K562 (cell line): ENCODE results near the gene SLC22A4. TPM values are rescaled to one million over a fixed set of nuclear protein-coding genes. Genes with fewer than 3 reads are reported as not detected.

ENCODE experiments used
- ATAC-seq: fragments of 200-7000 bp; cut with Tn5 transposase; 3 replicates; pipeline ENCODE4 v1.9.1; 2020; ENCODE audit warnings: moderate library complexity
- BruUV-seq: library from RNA; stranded (reverse); fragments of 400-500 nt; replicated peaks from 2 replicates; lab custom pipeline; 2021; lab: Mats Ljungman, UMichigan
- CTCF ChIA-PET: fragments of 300-600 bp; formaldehyde crosslinking; extraction: SDS; loops from one replicate; lab custom pipeline; 2021; ENCODE audit warnings: low intra/inter-chr PET ratio; lab: Yijun Ruan, JAX
- POLR2A ChIA-PET: fragments of 300-600, 350-650 bp; sonication (Branson Sonifier 250); formaldehyde crosslinking; extraction: SDS; loops from one replicate; lab custom pipeline; 2021; ENCODE audit warnings: antibody characterized with exemption, inconsistent platforms; lab: Yijun Ruan, JAX
- DNase-seq, 4 experiments: peaks; one replicate each; pipeline versions ENCODE4 v3.0.0 to v3.0.0-alpha.2; 2011 to 2018; ENCODE audit warnings: low spot score in 3 of 4, mixed read lengths in 3 of 4; ENCODE audit errors: extremely low read depth in 1 of 4
- FAIRE-seq: peaks from 2 replicates; lab custom pipeline; 2011; peaks lifted over from hg19 to GRCh38; lab: Jason Lieb, UNC
- H2AFZ ChIP-seq: 2 replicates; pipeline ENCODE4 v1.6.0; 2011; ENCODE audit warnings: low read depth, low read length, control low read depth, inconsistent platforms
- H3K27ac ChIP-seq: fragments of 200-600 bp; 3 replicates; pipeline ENCODE4 v1.8.0; 2011; ENCODE audit warnings: low read depth, mild to moderate bottlenecking, control low read depth, inconsistent platforms, low read length, moderate library complexity, mixed read lengths; ENCODE audit errors: extremely low read depth
- H3K27me3 ChIP-seq, 2 experiments: fragments of 300-600 bp in 1 of 2; 2 replicates in 1 of 2; 3 replicates in 1 of 2; pipeline versions ENCODE4 v1.6.0 to v1.8.0; 2011; ENCODE audit warnings: inconsistent platforms in 2 of 2, low read length in 2 of 2, mild to moderate bottlenecking in 1 of 2, mixed read lengths in 1 of 2, moderate library complexity in 1 of 2; ENCODE audit not compliant: control insufficient read depth in 2 of 2, insufficient read depth in 2 of 2
- H3K36me3 ChIP-seq: fragments of 300-600 bp; 3 replicates; pipeline ENCODE4 v1.8.0; 2011; ENCODE audit warnings: mild to moderate bottlenecking, low read length, inconsistent platforms; ENCODE audit not compliant: control insufficient read depth, insufficient read depth
- H3K4me1 ChIP-seq, 2 experiments: fragments of 200-600 bp in 1 of 2; replicated peaks in 1 of 2; 2 replicates in 1 of 2; 3 replicates in 1 of 2; pipeline versions ENCODE4 v1.5.1 to v1.8.0; 2011; ENCODE audit warnings: inconsistent platforms in 2 of 2, low read length in 2 of 2, mild to moderate bottlenecking in 1 of 2, mixed read lengths in 1 of 2, moderate library complexity in 1 of 2; ENCODE audit not compliant: control insufficient read depth in 2 of 2, insufficient read depth in 2 of 2
- H3K4me2 ChIP-seq: 2 replicates; pipeline ENCODE4 v1.6.1; 2011; ENCODE audit warnings: low read length, control low read depth, inconsistent platforms, mixed read lengths; ENCODE audit not compliant: insufficient read depth
- H3K4me3 ChIP-seq: fragments of 200-600 bp; sonication (generic), shearing (Covaris generic); 2 replicates; pipeline ENCODE4 v1.5.1; 2016; ENCODE audit warnings: control low read depth, inconsistent platforms
- H3K79me2 ChIP-seq: fragments of 200-600 bp; 3 replicates; pipeline ENCODE4 v1.8.0; 2011; ENCODE audit warnings: low read length, inconsistent platforms; ENCODE audit not compliant: control insufficient read depth, insufficient read depth
- H3K9ac ChIP-seq, 2 experiments: 2 replicates each; pipeline versions ENCODE4 v1.6.0 to v1.6.1; 2011; ENCODE audit warnings: low read depth in 2 of 2, low read length in 2 of 2, control low read depth in 1 of 2, inconsistent platforms in 1 of 2, mild to moderate bottlenecking in 1 of 2, mixed read lengths in 1 of 2; ENCODE audit not compliant: insufficient read depth in 1 of 2
- H3K9me1 ChIP-seq: one replicate; pipeline ENCODE4 v1.6.0; 2011; ENCODE audit warnings: inconsistent platforms, mild to moderate bottlenecking, low read length, moderate library complexity; ENCODE audit not compliant: control insufficient read depth, insufficient read depth
- H3K9me3 ChIP-seq: replicated peaks from 2 replicates; pipeline ENCODE4 v1.5.1; 2011; ENCODE audit warnings: low read depth, low read length, inconsistent platforms; ENCODE audit not compliant: control insufficient read depth, insufficient read depth
- H4K20me1 ChIP-seq: replicated peaks from 2 replicates; pipeline ENCODE4 v1.6.1; 2011; ENCODE audit warnings: low read length, inconsistent platforms, mixed read lengths; ENCODE audit not compliant: control insufficient read depth, insufficient read depth
- ATF3 ChIP-seq, 2 experiments: fragments of 450-650 bp in 1 of 2; sonication (generic) in 1 of 2; formaldehyde crosslinking in 1 of 2; IDR thresholded peaks in 1 of 2; conservative IDR thresholded peaks in 1 of 2; 2 replicates each; pipeline versions ENCODE4 v1.6.1 to v1.8.1; 2016 to 2023; ENCODE audit warnings: mild to moderate bottlenecking in 2 of 2, moderate library complexity in 2 of 2, inconsistent platforms in 1 of 2, missing genetic modification reagents in 1 of 2
- DPF2 ChIP-seq: fragments of 450-650 bp; IDR thresholded peaks from 2 replicates; pipeline ENCODE4 v1.6.1; 2016
- EGR1 ChIP-seq: fragments of 450-650 bp; conservative IDR thresholded peaks from 2 replicates; pipeline ENCODE4 v1.6.1; 2017; ENCODE audit warnings: mild to moderate bottlenecking
- EP300 ChIP-seq: IDR thresholded peaks from 2 replicates; pipeline ENCODE4 v1.6.1; 2012; ENCODE audit warnings: low read length, improper control_type of control experiment
- JUN ChIP-seq, 2 experiments: sonication (generic) in 1 of 2; formaldehyde crosslinking in 1 of 2; IDR thresholded peaks; 2 replicates each; pipeline versions ENCODE4 v1.6.1 to v1.8.0; 2012 to 2022; ENCODE audit warnings: borderline replicate concordance in 2 of 2, mild to moderate bottlenecking in 2 of 2, improper control_type of control experiment in 1 of 2, low read depth in 1 of 2, low read length in 1 of 2, missing genetic modification reagents in 1 of 2
- JUND ChIP-seq, 2 experiments: IDR thresholded peaks; 2 replicates in 1 of 2; 3 replicates in 1 of 2; pipeline ENCODE4 v1.6.1; 2011; ENCODE audit warnings: borderline replicate concordance in 2 of 2, low read depth in 2 of 2, low read length in 2 of 2, improper control_type of control experiment in 1 of 2, missing biosample characterization in 1 of 2, missing genetic modification characterization in 1 of 2, missing genetic modification reagents in 1 of 2
- KDM1A ChIP-seq, 2 experiments: fragments of 450-650 bp; IDR thresholded peaks; 2 replicates each; pipeline ENCODE4 v1.6.1; 2016; ENCODE audit warnings: mild to moderate bottlenecking in 2 of 2
- MAFK ChIP-seq: IDR thresholded peaks from 2 replicates; pipeline ENCODE4 v1.6.1; 2011; ENCODE audit warnings: low read length, improper control_type of control experiment
- MCM5 ChIP-seq: fragments of 450-650 bp; IDR thresholded peaks from 2 replicates; pipeline ENCODE4 v1.6.1; 2016; ENCODE audit warnings: low read depth
- MYNN ChIP-seq, 2 experiments: sonication (generic); formaldehyde crosslinking in 1 of 2; IDR thresholded peaks; 2 replicates each; pipeline versions ENCODE4 v1.5.0 to v1.6.1; 2016 to 2020; ENCODE audit warnings: antibody characterized with exemption in 1 of 2, missing genetic modification reagents in 1 of 2
- NFE2 ChIP-seq: IDR thresholded peaks from 2 replicates; pipeline ENCODE4 v1.6.1; 2014; ENCODE audit warnings: antibody characterized with exemption, low read depth
- NFIC ChIP-seq: fragments of 450-650 bp; IDR thresholded peaks from 2 replicates; pipeline ENCODE4 v1.6.1; 2017; ENCODE audit warnings: mild to moderate bottlenecking, inconsistent platforms
- PREB ChIP-seq: sonication (generic); formaldehyde crosslinking; IDR thresholded peaks from 2 replicates; pipeline ENCODE4 v1.8.1; 2023; ENCODE audit warnings: mild to moderate bottlenecking, missing genetic modification reagents
- PTBP1 ChIP-seq: fragments of 200-400 bp; formaldehyde crosslinking; IDR thresholded peaks from 2 replicates; pipeline ENCODE4 v1.6.1; 2017; ENCODE audit warnings: low read depth, low read length
- RBM25 ChIP-seq: fragments of 200-400 bp; formaldehyde crosslinking; IDR thresholded peaks from 2 replicates; pipeline ENCODE4 v1.6.1; 2018; ENCODE audit warnings: low read length, low read depth, moderate library complexity; ENCODE audit not compliant: severe bottlenecking
- RCOR1 ChIP-seq, 2 experiments: IDR thresholded peaks; 2 replicates each; pipeline ENCODE4 v1.6.1; 2012; ENCODE audit warnings: low read depth in 2 of 2, low read length in 2 of 2, borderline replicate concordance in 1 of 2, improper control_type of control experiment in 1 of 2
- ZBTB7A ChIP-seq: IDR thresholded peaks from 2 replicates; pipeline ENCODE4 v1.6.1; 2011; ENCODE audit warnings: low read depth, mild to moderate bottlenecking, low read length, moderate library complexity, borderline replicate concordance; ENCODE audit not compliant: control insufficient read depth
- ZKSCAN8 ChIP-seq: fragments of 200-800 bp; sonication (Bioruptor generic); IDR thresholded peaks from 2 replicates; pipeline ENCODE4 v1.6.1; 2016; ENCODE audit warnings: missing genetic modification characterization, missing compliant biosample characterization
- WGBS: fragments of 100-300 bp; shearing (Covaris generic); methylation state at CpG from one replicate; pipeline ENCODE4 v1.1.6; 2016; ENCODE audit warnings: low coverage, mixed read lengths; ENCODE audit not compliant: insufficient coverage; ENCODE audit errors: missing lambda C conversion rate; 5-methylcytosine and 5-hydroxymethylcytosine counted together
- in situ Hi-C: fragments of 300-500 bp; cut with MboI; formaldehyde crosslinking; loops from 4 replicates; pipeline ENCODE4 v1.15.0; 2018; ENCODE audit warnings: inconsistent platforms, mixed read lengths
- intact Hi-C: fragments of 100-400 bp; cut with micrococcal nuclease; formaldehyde crosslinking; loops from 2 replicates; pipeline ENCODE4 v1.14.2; 2022
- polyA plus RNA-seq, 8 experiments: library from polyadenylated mRNA; depleted of rRNA in 4 of 8; stranded (reverse) in 5 of 8; unstranded in 3 of 8; fragments of >200 nt; fragmentation: Nextera tagmentation in 2 of 8; fragmentation: Illumina TruSeq in 1 of 8; extraction: Ambion mirVana in 2 of 8; extraction: Trizol in 1 of 8; gene quantifications; 2 replicates each; pipeline versions ENCODE4 v1.2.1 to v1.2.3, GENCODE V29; 2011 to 2014; ENCODE audit warnings: inconsistent platforms in 1 of 8, missing spikeins in 1 of 8
- total RNA-seq, 7 experiments: library from RNA; depleted of rRNA in 6 of 7; stranded (reverse); fragments of >200 nt in 6 of 7; fragmentation: Illumina TruSeq in 2 of 7; extraction: Trizol in 2 of 7; gene quantifications; 2 replicates each; pipeline versions ENCODE4 v1.2.1 to v1.2.3, GENCODE V29; 2011 to 2021; ENCODE audit warnings: low replicate concordance in 1 of 7

Gene SLC22A4
- total and polyA plus RNA-seq, 9 of the 15 experiments (the other 6 are each of a cell fraction or from before 2014, with no cell fraction given) = 2.7 to 9.5 (median 6.2) TPM

- no peak overlapping the region for H2AFZ ChIP-seq
- no peaks in the 10 kb centered on the region for H3K9me1 ChIP-seq
- CTCF ChIA-PET = no interaction called here
- no peaks in the 10 kb centered on the region; the same call in 1 of the 2 replicates for H3K9me3 ChIP-seq
- POLR2A ChIA-PET = interaction anchor here (0.6 to 1.7 kb wide), 5 partner anchors 12 to 245 kb away, joined by 3 to 5 read pairs (median 3); no protein-coding TSS in a partner anchor
- peaks cover 36% of the 10 kb centered on the region for H3K79me2 ChIP-seq
- DNase-seq = peak; percentile 54 to 86 (median 60)
- H3K4me3 ChIP-seq = no peak overlapping the region
- in situ Hi-C loops (no loop called here), intact Hi-C loops (loop anchor here (1.0 kb wide), 1 partner anchor 23 kb away; no protein-coding TSS in a partner anchor)
- H3K27me3 ChIP-seq = no peaks in the 10 kb centered on the region
- peaks cover 19% of the 10 kb centered on the region; the same call in 2 of the 3 replicates for H3K36me3 ChIP-seq
- peak; percentile 91 for FAIRE-seq
- peaks cover 45 to 63% of the 10 kb centered on the region in 2 experiments for H3K4me1 ChIP-seq
- H3K27ac ChIP-seq = peak overlapping the region; percentile 74; the same call in 2 of the 3 replicates
- ATAC-seq = no peak
- H4K20me1 ChIP-seq = 0 out of 2 replicates have a peak, but pooled peaks cover 4% of the 10 kb centered on the region
- peak; percentile 84 for TF ChIP-seq JUND (IDR thresholded peaks at IDR 0.05; ENCODE audit: borderline replicate concordance, low read depth, low read length)
- no peak; the same call in 2 of the 3 replicates for TF ChIP-seq JUND (tag; IDR thresholded peaks at IDR 0.05; ENCODE audit: borderline replicate concordance, low read depth, low read length)
- TF ChIP-seq KDM1A (IDR thresholded peaks at IDR 0.05) = peak; percentile 32 to 70; a peak in 3 of 4 replicates
- no peak for TF ChIP-seq PTBP1
- peak; percentile 58; the same call in 1 of the 2 replicates for TF ChIP-seq MYNN (IDR thresholded peaks at IDR 0.05)
- no peak for TF ChIP-seq MYNN (CRISPR knock-in tag; IDR thresholded peaks at IDR 0.05)
- TF ChIP-seq ZBTB7A = peak; percentile 53; the same call in 1 of the 2 replicates
- peak; percentile 67 for TF ChIP-seq ATF3 (IDR thresholded peaks at IDR 0.05)
- no peak for TF ChIP-seq ATF3 (CRISPR knock-in tag; conservative IDR thresholded peaks at IDR 0.05)
- TF ChIP-seq NFIC = peak; percentile 82
- TF ChIP-seq MCM5 = no peak
- peak; percentile 22; the same call in 1 of the 2 replicates for TF ChIP-seq MAFK
- no peak for TF ChIP-seq ZKSCAN8
- TF ChIP-seq DPF2 = peak; percentile 42; the same call in 1 of the 2 replicates
- TF ChIP-seq NFE2 = peak; percentile 78
- 0 out of 4 replicates have a peak, but pooled peaks of 1 of the 2 experiments have one; percentile 18 for TF ChIP-seq RCOR1 (IDR thresholded peaks at IDR 0.05; ENCODE audit: borderline replicate concordance in 1 of 2, low read depth in 2 of 2, low read length in 2 of 2)
- TF ChIP-seq JUN (IDR thresholded peaks at IDR 0.05; ENCODE audit: borderline replicate concordance, low read depth, low read length) = peak; percentile 39; the same call in 1 of the 2 replicates
- no peak for TF ChIP-seq JUN (CRISPR knock-in tag; IDR thresholded peaks at IDR 0.05; ENCODE audit: borderline replicate concordance)
- TF ChIP-seq PREB (CRISPR knock-in tag) = no peak
- TF ChIP-seq EP300 = peak; percentile 33; the same call in 1 of the 2 replicates
- peak; percentile 92 for TF ChIP-seq EGR1
- peak; percentile 46 for TF ChIP-seq RBM25
- WGBS = 18% methylated on average over 6 of the region's 6 CpGs
- peak overlapping the region; percentile 74 for H3K4me2 ChIP-seq
- H3K9ac ChIP-seq = peak overlapping the region in 1 of 2 experiments; percentile 84; a peak in 2 of 4 replicates
- no TSS peak for BruUV-seq
Observed at GRCh38 chr5:132260714-132261551, 33.3 kb upstream of the SLC22A4 start.
